GM21737 (cell line): ENCODE measurements around the gene LUC7L2.
"Not testable (repeated sequence)": the region's sequence is repeated elsewhere in the genome, so short reads cannot be mapped to it uniquely, and the experiment has no call there.

Experiments
- ATAC-seq: cut with Tn5 transposase; IDR thresholded peaks from one replicate; pipeline ENCODE4 v1.9.1; 2021; ENCODE audit warnings: mild to moderate bottlenecking, moderate library complexity; ENCODE audit not compliant: unreplicated experiment

Gene LUC7L2

GRCh38 chr7:139394540-139394939, 34.8 kb downstream of the LUC7L2 start:
- ATAC-seq = no peak

GRCh38 chr7:139396323-139396951, 36.7 kb downstream of the LUC7L2 start:
- no peak for ATAC-seq

- no peak for ATAC-seq
Measured at GRCh38 chr7:139397192-139397591, 37.5 kb downstream of the LUC7L2 start.

- no peak for ATAC-seq
Measured at GRCh38 chr7:139403601-139404000, 43.9 kb downstream of the LUC7L2 start.

GRCh38 chr7:139407555-139407954, 47.9 kb downstream of the LUC7L2 start:
- no peak for ATAC-seq

GRCh38 chr7:139414743-139415402, 55.2 kb downstream of the LUC7L2 start:
- not testable (repeated sequence) for ATAC-seq

GRCh38 chr7:139416405-139416804, 56.7 kb downstream of the LUC7L2 start:
- ATAC-seq = no peak

- ATAC-seq = no peak
Measured at GRCh38 chr7:139417478-139417877, 57.8 kb downstream of the LUC7L2 start.

- no peak for ATAC-seq
Measured at GRCh38 chr7:139421123-139421522, 61.4 kb downstream of the LUC7L2 start.

- ATAC-seq = no peak
Measured at GRCh38 chr7:139422126-139422525, 62.4 kb downstream of the LUC7L2 start.

- ATAC-seq = no peak
Measured at GRCh38 chr7:139423091-139423490, 63.4 kb downstream of the LUC7L2 start.

- ATAC-seq = no peak
Measured at GRCh38 chr7:139424004-139424403, 64.3 kb downstream of the LUC7L2 start.

- ATAC-seq = not testable (repeated sequence)
Measured at GRCh38 chr7:139425701-139426100, 66.0 kb downstream of the LUC7L2 start.

- no peak for ATAC-seq
Measured at GRCh38 chr7:139426258-139427028, 66.7 kb downstream of the LUC7L2 start.

- no peak for ATAC-seq
Measured at GRCh38 chr7:139427029-139427420, 67.3 kb downstream of the LUC7L2 start.

GRCh38 chr7:139427788-139428187, 68.1 kb downstream of the LUC7L2 start:
- ATAC-seq = no peak

GRCh38 chr7:139429735-139430134, 70.0 kb downstream of the LUC7L2 start:
- not testable (repeated sequence) for ATAC-seq

GRCh38 chr7:139430443-139430842, 70.7 kb downstream of the LUC7L2 start:
- ATAC-seq = no peak

- ATAC-seq = no peak
Measured at GRCh38 chr7:139431010-139431409, 71.3 kb downstream of the LUC7L2 start.

GRCh38 chr7:139431459-139431858, 71.8 kb downstream of the LUC7L2 start:
- no peak for ATAC-seq

- ATAC-seq = no peak
Measured at GRCh38 chr7:139436806-139437205, 77.1 kb downstream of the LUC7L2 start.

- no peak for ATAC-seq
Measured at GRCh38 chr7:139439375-139439774, 79.7 kb downstream of the LUC7L2 start.
